Measurements from ENCODE around the gene ALDH1L2. TPM values are rescaled to one million over a fixed set of nuclear protein-coding genes. Genes with fewer than 3 reads are reported as not detected.

ALDH1L2 gene
- total and polyA plus RNA-seq, 9 of the 15 experiments (the other 6 are each of a cell fraction or from before 2014, with no cell fraction given), result 1.1 to 9.9 (median 3.8) TPM

DNA sequence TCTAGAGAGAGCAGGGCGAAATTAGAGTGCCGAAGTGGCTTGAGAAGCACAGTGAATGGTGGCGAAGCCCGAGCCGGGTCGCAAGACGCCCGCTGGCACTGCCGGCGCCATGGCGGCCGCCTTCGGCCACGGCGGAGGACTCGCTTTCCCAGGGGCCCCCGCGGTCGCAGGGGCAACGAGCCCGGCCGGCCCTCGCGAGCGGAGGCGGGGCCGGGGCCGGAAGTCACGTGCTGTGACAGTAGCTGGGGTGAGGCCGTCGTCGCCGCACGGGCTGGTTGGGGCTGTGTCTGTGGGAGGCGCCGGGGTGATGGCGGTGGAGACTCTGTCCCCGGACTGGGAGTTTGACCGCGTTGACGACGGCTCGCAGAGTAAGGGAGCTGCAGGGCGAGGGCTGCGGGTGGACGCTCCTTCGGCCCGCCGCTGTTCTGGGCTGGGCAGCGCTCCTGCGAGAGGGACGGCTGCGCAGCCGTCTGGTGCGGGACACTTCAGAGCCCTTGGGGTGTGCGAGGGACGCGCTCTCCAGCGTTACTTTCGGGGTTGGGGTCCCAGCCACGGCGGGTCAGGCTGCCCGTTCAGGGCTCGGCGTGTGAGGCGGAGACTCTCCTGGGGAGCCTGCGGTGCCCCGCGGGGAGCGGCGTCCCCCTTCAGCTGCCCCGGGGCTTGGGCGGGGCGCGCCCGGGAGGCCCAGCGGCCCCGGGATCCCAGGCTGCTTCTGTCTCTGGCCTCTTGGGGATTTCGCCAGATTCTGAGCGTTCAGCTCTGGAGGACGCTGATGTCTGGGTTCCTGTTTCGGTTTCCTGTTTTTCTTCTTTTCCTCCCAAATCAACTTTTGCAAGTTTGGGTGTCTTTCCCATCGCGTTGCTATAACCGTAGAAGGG is 23.5 kb upstream of the ALDH1L2 start, which contains the start of gene WASHC4 (continued):
- no peak for TF ChIP-seq THRAP3 (IDR thresholded peaks at IDR 0.05; ENCODE audit: borderline replicate concordance)
- no peak for TF ChIP-seq ZNF707 (CRISPR knock-in tag; conservative IDR thresholded peaks at IDR 0.05)
- no peak for TF ChIP-seq IRF2 (CRISPR knock-in tag; IDR thresholded peaks at IDR 0.05)
- no peak for TF ChIP-seq ZNF586 (CRISPR knock-in tag; conservative IDR thresholded peaks at IDR 0.05)
- no peak for TF ChIP-seq RUNX1 (IDR thresholded peaks at IDR 0.05; ENCODE audit: low read depth)
- no peak for TF ChIP-seq PPARD (CRISPR knock-in tag; IDR thresholded peaks at IDR 0.05)
- TF ChIP-seq, protein P1, sequence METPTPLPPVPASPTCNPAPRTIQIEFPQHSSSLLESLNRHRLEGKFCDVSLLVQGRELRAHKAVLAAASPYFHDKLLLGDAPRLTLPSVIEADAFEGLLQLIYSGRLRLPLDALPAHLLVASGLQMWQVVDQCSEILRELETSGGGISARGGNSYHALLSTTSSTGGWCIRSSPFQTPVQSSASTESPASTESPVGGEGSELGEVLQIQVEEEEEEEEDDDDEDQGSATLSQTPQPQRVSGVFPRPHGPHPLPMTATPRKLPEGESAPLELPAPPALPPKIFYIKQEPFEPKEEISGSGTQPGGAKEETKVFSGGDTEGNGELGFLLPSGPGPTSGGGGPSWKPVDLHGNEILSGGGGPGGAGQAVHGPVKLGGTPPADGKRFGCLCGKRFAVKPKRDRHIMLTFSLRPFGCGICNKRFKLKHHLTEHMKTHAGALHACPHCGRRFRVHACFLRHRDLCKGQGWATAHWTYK (CRISPR knock-in tag; IDR thresholded peaks at IDR 0.05), result no peak
- peak; percentile 67; the same call in 1 of the 2 replicates for TF ChIP-seq BCOR (IDR thresholded peaks at IDR 0.05)
- peak; percentile 18; the same call in 1 of the 2 replicates for TF ChIP-seq EP300 (IDR thresholded peaks at IDR 0.05; ENCODE audit: low read length)
- no peak for TF ChIP-seq MCM2 (IDR thresholded peaks at IDR 0.05; ENCODE audit: low read depth)
- TF ChIP-seq ZSCAN32 (CRISPR knock-in tag; IDR thresholded peaks at IDR 0.05), result no peak
- no peak for TF ChIP-seq NCOA1 (IDR thresholded peaks at IDR 0.05; ENCODE audit: low read depth)
- no peak for TF ChIP-seq DPF2 (IDR thresholded peaks at IDR 0.05)
- TF ChIP-seq FUS (optimal IDR thresholded peaks at IDR 0.05; ENCODE audit: low read depth, low read length), result peak; percentile 94
- TF ChIP-seq ZNF324 (CRISPR knock-in tag; IDR thresholded peaks at IDR 0.05), result no peak
- TF ChIP-seq SPI1 (IDR thresholded peaks at IDR 0.05; ENCODE audit: borderline replicate concordance, low read depth, low read length), result peak; percentile 90
- no peak for TF ChIP-seq KAT2B (IDR thresholded peaks at IDR 0.05; ENCODE audit: low read depth, low read length)
- peak; percentile 24 for TF ChIP-seq SAP30 (IDR thresholded peaks at IDR 0.05; ENCODE audit: borderline replicate concordance, insufficient read depth, low read depth, low read length, poor library complexity, severe bottlenecking)
- no peak for TF ChIP-seq ZNF311 (CRISPR knock-in tag; IDR thresholded peaks at IDR 0.05)
- peak; percentile 100 for TF ChIP-seq BHLHE40 (IDR thresholded peaks at IDR 0.05; ENCODE audit: low read length)
- TF ChIP-seq U2AF2 (optimal IDR thresholded peaks at IDR 0.05; ENCODE audit: low read depth, low read length), result no peak
- TF ChIP-seq, protein P2, sequence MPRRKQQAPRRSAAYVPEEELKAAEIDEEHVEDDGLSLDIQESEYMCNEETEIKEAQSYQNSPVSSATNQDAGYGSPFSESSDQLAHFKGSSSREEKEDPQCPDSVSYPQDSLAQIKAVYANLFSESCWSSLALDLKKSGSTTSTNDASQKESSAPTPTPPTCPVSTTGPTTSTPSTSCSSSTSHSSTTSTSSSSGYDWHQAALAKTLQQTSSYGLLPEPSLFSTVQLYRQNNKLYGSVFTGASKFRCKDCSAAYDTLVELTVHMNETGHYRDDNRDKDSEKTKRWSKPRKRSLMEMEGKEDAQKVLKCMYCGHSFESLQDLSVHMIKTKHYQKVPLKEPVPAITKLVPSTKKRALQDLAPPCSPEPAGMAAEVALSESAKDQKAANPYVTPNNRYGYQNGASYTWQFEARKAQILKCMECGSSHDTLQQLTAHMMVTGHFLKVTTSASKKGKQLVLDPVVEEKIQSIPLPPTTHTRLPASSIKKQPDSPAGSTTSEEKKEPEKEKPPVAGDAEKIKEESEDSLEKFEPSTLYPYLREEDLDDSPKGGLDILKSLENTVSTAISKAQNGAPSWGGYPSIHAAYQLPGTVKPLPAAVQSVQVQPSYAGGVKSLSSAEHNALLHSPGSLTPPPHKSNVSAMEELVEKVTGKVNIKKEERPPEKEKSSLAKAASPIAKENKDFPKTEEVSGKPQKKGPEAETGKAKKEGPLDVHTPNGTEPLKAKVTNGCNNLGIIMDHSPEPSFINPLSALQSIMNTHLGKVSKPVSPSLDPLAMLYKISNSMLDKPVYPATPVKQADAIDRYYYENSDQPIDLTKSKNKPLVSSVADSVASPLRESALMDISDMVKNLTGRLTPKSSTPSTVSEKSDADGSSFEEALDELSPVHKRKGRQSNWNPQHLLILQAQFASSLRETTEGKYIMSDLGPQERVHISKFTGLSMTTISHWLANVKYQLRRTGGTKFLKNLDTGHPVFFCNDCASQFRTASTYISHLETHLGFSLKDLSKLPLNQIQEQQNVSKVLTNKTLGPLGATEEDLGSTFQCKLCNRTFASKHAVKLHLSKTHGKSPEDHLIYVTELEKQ (CRISPR knock-in tag; IDR thresholded peaks at IDR 0.05), result no peak
- TF ChIP-seq BRD9 (IDR thresholded peaks at IDR 0.05; ENCODE audit: low read depth, partially characterized antibody), result no peak
- peak; percentile 67; the same call in 1 of the 2 replicates for TF ChIP-seq SREBF1 (IDR thresholded peaks at IDR 0.05; ENCODE audit: borderline replicate concordance, low read depth, low read length)
- TF ChIP-seq NELFE (IDR thresholded peaks at IDR 0.05; ENCODE audit: insufficient read depth, insufficient read length), result no peak
- peak; percentile 89; the same call in 1 of the 2 replicates for TF ChIP-seq NR1H2 (CRISPR knock-in tag; IDR thresholded peaks at IDR 0.05)
- peak; percentile 70 for TF ChIP-seq PML (IDR thresholded peaks at IDR 0.05; ENCODE audit: low read length)

All from K562 (cell line).